Pancreas (tissue), 10 donors: ENCODE results near the gene USHBP1. TPM values are rescaled to one million over a fixed set of nuclear protein-coding genes. Genes with fewer than 3 reads are reported as not detected.

Source experiments
- ATAC-seq, 4 donors: fragments of 200-7000 bp; cut with Tn5 transposase; one replicate each; pipeline versions ENCODE4 v1.8.0 to v1.9.1; 2020; ENCODE audit warnings: mild to moderate bottlenecking in 4 of 4, moderate library complexity in 4 of 4
- DNase-seq, 6 donors: peaks; one replicate each; pipeline ENCODE4 v3.0.0-alpha.2; 2020
- FAIRE-seq: peaks from 2 replicates; lab custom pipeline; 2012; peaks lifted over from hg19 to GRCh38; lab: Jason Lieb, UNC
- H3K27ac ChIP-seq, 4 donors: fragments of 200-600 bp; sonication (generic); 1 replicate in 3 of 4; 2 replicates in 1 of 4; pipeline versions ENCODE4 v1.5.0 to v1.8.0; 2020
- H3K27me3 ChIP-seq, 4 donors: fragments of 200-600 bp; one replicate each; pipeline ENCODE4 v1.8.0; 2021
- H3K36me3 ChIP-seq, 3 donors: fragments of 200-600 bp; sonication (generic) in 1 of 3; one replicate each; pipeline versions ENCODE4 v1.5.0 to v1.8.0; 2020 to 2021
- H3K4me1 ChIP-seq, 3 donors: fragments of 200-600 bp; one replicate each; pipeline ENCODE4 v1.8.0; 2021
- H3K4me3 ChIP-seq, 4 donors: fragments of 200-600 bp; sonication (generic) in 2 of 4; one replicate each; pipeline versions ENCODE4 v1.5.0 to v1.8.0; 2020 to 2021
- H3K9me3 ChIP-seq, 4 donors: fragments of 200-600 bp; one replicate each; pipeline ENCODE4 v1.8.0; 2021
- CTCF ChIP-seq, 4 donors: fragments of 200-600 bp; sonication (generic) in 3 of 4; IDR thresholded peaks; one replicate each; pipeline versions ENCODE4 v1.5.0 to v1.8.0; 2021; ENCODE audit warnings: antibody characterized with exemption in 4 of 4
- WGBS, 2 donors: extraction: QIAGEN DNeasy Blood & Tissue Kit; methylation state at CpG; one replicate each; pipeline ENCODE4 v1.1.7; 2013; 5-methylcytosine and 5-hydroxymethylcytosine counted together
- intact Hi-C, 3 donors: fragments of 100-400 bp; cut with DNase I; formaldehyde crosslinking; loops; one replicate each; pipeline versions ENCODE4 v1.11.1 to v1.14.2; 2022
- polyA plus RNA-seq, 2 donors: library from polyadenylated mRNA; stranded (reverse); fragments of 200-250 nt; gene quantifications; one replicate each; pipeline ENCODE4 v1.2.3, GENCODE V29; 2013
- total RNA-seq, 6 donors: library from RNA; stranded (reverse); fragmentation: NEBNext Ultra II Directional in 4 of 6; extraction: Animal tissue kit (Norgen Biotek cat#: 25700) in 4 of 6; gene quantifications; one replicate each; pipeline versions ENCODE4 v1.2.1 to v1.2.4, GENCODE V29; 2021 to 2023
- donor health status: healthy with polysubstance abuse.
- donor health status: DM: no; HTN: no; CAD: no; lungs with moderate emphysema.
- donor health status: DM: no; HTN: no; CAD: no.
- donor health status: control.
- donor health status: control.
- donor health status: Bipolar disorder and iron deficiency.
- donor health status: DM: yes; HTN: yes; CAD: no.
- donor health status: DM: no; HTN: no; CAD: no.
- donor health status: DM: no; HTN: no; CAD: no.
- donor health status: DM: yes; HTN: yes; CAD: no.

The USHBP1 gene
- total and polyA plus RNA-seq, 8 donors, result 1.2 to 11.1 (median 2.1) TPM

- Histone ChIP-seq H3K36me3 (peaks cover 0 to 19% (median 8%) of the 10 kb centered on the region in 3 donors), H3K4me3 (peak overlapping the region; percentile 31 to 59 (median 38)), H3K27ac (peak overlapping the region in 3 of 4 donors; percentile 42 to 69 (median 64)), H3K4me1 (peaks cover 5 to 21% (median 9%) of the 10 kb centered on the region in 3 donors), H3K9me3 (no peaks in the 10 kb centered on the region), H3K27me3 (no peaks in the 10 kb centered on the region)
- peak in 1 of 6 donors; percentile 37 for DNase-seq
- 14 to 19% methylated on average over 12 to 24 of the region's 27 CpGs for WGBS, 2 donors
- TF ChIP-seq CTCF (IDR thresholded peaks at IDR 0.05), result no peak
- FAIRE-seq, result no peak
- ATAC-seq, result peak; percentile 11 to 46 (median 23)
- intact Hi-C loops, result no loop called here
Observed at GRCh38 chr19:17235971-17236777, 28.4 kb downstream of the USHBP1 start.

GRCh38 chr19:17235300-17235970 lies 29.1 kb downstream of the USHBP1 start:
- no peak for FAIRE-seq
- 18 to 26% methylated on average over 51 to 80 of the region's 80 CpGs for WGBS, 2 donors
- no peaks in the 10 kb centered on the region for H3K9me3 ChIP-seq

GRCh38 chr19:17234911-17235299 lies 29.6 kb downstream of the USHBP1 start:
- Histone ChIP-seq H3K4me1 (peaks cover 1 to 18% (median 5%) of the 10 kb centered on the region in 3 donors), H3K4me3 (peak overlapping the region in 1 of 4 donors; percentile 59), H3K27me3 (no peaks in the 10 kb centered on the region), H3K27ac (peak overlapping the region in 3 of 4 donors; percentile 42 to 69 (median 64)), H3K9me3 (no peaks in the 10 kb centered on the region), H3K36me3 (peaks cover 0 to 19% (median 8%) of the 10 kb centered on the region in 3 donors)
- WGBS, 2 donors, result 46 to 53% methylated on average over 11 of the region's 11 CpGs
- ATAC-seq, result peak; percentile 59 to 81 (median 78)
- DNase-seq, result peak in 3 of 6 donors; percentile 63 to 81 (median 73)
- no peak for FAIRE-seq
- TF ChIP-seq CTCF (IDR thresholded peaks at IDR 0.05), result no peak
- intact Hi-C loops, result no loop called here

More at GRCh38 chr19:17235300-17235970, 29.1 kb downstream of the USHBP1 start:
- ATAC-seq, result peak; percentile 59 to 88 (median 84)
- TF ChIP-seq CTCF (IDR thresholded peaks at IDR 0.05), result no peak
- Histone ChIP-seq H3K4me1 (peaks cover 5 to 21% (median 7%) of the 10 kb centered on the region in 3 donors), H3K27ac (peak overlapping the region in 3 of 4 donors; percentile 42 to 69 (median 64)), H3K27me3 (no peaks in the 10 kb centered on the region), H3K4me3 (peak overlapping the region; percentile 31 to 59 (median 38)), H3K36me3 (peaks cover 0 to 19% (median 8%) of the 10 kb centered on the region in 3 donors)
- intact Hi-C loops, result no loop called here
- peak; percentile 64 to 84 (median 68) for DNase-seq

GRCh38 chr19:17232258-17232657 lies 32.3 kb downstream of the USHBP1 start:
- no peak for ATAC-seq
- WGBS, 2 donors, result 89 to 92% methylated on average over 25 of the region's 25 CpGs
- TF ChIP-seq CTCF (IDR thresholded peaks at IDR 0.05), result no peak
- peaks cover 0 to 16% (median 5%) of the 10 kb centered on the region in 3 donors for H3K4me1 ChIP-seq
- peaks cover 0 to 11% (median 8%) of the 10 kb centered on the region in 3 donors for H3K36me3 ChIP-seq
- intact Hi-C loops, result no loop called here
- H3K4me3 ChIP-seq, result no peak overlapping the region
- H3K27ac ChIP-seq, result no peak overlapping the region
- FAIRE-seq, result no peak
- DNase-seq, result no peak
- H3K9me3 ChIP-seq, result no peaks in the 10 kb centered on the region
- H3K27me3 ChIP-seq, result no peaks in the 10 kb centered on the region
